ENCODE data around the gene RAD51B.

RAD51B gene

DNA sequence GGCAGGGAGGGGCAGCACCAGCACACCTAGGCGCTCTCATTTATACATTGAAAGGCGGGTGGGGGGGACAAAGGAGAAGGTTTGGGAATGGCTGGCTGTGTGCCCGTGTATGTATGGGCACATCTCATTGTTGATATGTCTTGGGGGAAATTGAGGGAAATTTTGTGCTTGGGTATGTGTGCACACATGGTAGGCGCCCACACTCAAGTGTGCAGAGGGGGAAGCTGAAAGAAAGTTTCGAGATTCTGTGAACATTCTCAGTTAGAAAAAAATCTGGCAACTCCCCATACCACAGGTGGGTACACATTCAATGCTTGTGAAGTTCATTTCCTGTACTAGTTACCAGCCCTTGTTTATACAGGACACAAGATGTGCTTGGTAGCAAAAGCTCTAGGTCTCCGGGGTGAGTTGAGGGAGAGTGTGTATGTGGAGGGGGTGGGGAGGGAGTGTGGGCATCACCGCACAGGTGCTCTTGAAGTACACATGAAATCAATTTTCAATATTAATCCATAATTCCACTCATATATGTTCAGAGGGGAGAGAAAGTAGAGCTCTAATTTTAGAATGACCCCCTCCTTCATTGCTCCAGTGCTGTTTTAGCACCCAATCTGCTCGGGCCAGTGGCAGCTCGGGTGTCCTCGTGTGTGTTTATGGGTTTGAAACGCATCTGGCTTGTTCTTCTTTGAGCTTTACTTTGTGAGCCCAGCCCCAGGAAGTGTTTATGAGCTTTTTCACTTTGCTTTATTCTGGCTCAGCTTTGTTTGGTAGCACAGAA is 687.3 kb downstream of the RAD51B start:
- DNase-seq: peak; percentile 56

DNA sequence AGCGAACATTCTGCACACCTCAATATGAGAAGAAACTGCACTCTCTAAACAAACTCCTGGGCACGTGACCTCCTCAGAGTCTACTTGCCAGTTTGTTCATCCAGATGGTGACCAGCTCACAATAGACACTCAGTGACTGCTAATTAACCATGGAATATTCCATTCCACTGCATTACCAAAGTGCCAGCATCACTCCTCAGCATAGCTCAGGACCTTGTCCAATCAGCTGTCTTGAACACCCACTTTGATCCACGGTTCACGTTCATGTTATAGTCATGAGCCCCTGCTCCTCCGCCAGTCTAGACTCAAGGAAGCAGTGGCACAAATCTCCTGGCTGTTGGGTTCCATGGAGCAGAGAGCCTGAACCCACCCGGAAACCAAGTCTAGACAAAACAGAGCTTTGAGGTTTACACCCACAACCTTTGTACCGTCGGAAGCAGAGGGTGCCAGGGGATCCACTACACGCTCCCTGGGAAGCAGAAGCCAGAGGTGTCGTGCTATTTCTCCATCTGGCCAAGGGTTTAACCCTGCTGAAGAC is 688.0 kb downstream of the RAD51B start:
- DNase-seq: peak; percentile 29

DNA sequence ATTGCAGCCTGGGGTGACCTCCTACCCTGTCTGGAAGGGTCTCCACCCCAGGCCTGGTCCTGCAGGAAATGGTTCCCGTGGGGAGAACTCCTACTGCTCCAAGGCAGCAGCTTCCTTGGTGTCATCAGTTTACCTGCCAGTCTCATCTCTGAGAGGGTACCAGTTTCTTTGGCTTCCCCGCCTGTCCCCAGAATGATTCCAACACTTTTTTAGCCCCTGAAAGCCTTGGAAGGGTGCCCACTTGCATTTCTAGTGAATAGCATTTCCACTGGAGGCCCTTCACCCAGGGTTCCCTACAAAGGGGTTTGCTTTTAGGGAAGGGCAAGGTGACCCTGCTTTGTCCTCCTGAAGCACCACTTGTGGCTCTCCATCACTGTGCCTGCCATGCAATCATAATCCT is 689.0 kb downstream of the RAD51B start:
- no peak for DNase-seq

DNA sequence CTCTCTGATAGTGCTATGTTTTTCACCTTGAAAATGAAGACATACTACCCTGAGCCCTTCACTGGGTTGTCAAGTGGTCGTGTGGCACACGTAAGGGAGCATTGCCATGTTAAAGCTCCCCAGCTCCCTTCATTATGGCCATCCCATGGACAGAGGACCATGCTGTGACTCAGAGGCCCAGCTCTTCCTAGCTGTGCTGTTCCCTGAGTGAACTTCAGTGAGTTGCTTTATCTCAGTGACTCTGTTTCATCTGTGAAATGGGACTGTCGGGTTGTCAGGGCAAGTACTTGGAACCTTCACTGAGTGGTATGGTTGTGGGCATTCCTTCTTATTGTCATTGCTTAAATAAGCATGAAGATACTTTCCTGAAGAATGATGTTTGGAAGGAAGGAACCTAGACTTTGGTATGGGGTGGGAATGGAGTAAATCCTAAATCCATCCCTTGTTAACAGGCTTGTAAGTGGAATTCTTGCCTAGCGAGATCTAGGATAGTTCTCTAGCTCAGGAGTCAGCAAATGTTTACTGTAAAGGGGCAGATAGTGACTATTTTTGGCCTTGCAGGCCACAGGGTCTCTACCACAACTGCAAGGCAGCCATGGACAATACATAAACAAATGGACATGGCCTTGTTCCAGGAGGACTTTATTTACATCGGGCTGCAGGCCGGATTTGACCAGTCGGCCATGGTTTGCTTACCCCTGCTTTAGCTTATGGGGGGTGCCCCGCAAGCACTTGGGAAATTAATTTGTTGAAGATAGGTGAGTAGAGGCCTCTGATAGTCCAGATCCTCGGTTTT is 689.8 kb downstream of the RAD51B start:
- no peak for DNase-seq

DNA sequence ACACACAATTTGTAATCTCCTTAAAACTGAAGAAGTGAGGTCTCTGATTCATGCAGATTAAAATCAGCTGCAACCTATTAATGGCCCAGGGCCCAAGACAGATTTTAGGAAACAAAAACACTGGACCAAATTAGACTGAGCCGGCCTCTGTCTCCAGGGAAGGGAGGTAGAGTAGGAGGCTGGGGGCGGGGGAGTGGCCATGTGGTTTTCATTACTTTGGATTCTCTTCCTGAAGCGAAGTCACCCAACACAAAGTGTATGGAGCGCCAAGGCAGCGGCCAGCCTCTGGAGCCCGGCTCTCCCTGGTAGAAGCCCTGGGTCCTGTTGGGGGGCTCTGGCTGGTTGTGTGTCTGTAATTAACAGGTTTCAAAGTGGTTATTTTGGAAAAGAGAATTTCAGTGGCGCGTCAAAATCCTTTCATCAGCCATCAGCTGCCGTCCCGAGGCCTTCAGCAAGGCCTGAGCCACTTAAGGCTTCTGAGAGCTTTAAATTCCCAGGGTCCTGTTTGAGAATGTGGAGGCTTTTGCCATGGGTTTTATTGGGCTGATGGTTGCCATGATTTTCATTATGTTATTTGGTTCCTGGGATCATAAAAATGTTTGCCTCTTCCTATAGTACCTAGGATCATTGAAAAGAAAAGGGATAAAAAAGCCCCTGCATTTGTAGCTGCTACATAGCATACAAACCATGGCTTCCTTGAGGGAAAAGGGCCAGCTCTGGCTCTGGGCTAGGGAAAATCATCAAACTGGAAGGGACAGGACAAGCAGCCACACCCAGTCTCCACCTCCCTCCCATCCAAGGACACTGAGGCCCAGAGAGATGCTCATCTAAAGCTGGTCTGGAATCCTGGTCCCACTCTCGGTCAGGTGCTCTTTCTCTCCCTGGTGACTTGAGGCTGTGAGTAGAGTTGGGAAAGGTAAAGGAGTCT is 690.9 kb downstream of the RAD51B start:
- DNase-seq: no peak

DNA sequence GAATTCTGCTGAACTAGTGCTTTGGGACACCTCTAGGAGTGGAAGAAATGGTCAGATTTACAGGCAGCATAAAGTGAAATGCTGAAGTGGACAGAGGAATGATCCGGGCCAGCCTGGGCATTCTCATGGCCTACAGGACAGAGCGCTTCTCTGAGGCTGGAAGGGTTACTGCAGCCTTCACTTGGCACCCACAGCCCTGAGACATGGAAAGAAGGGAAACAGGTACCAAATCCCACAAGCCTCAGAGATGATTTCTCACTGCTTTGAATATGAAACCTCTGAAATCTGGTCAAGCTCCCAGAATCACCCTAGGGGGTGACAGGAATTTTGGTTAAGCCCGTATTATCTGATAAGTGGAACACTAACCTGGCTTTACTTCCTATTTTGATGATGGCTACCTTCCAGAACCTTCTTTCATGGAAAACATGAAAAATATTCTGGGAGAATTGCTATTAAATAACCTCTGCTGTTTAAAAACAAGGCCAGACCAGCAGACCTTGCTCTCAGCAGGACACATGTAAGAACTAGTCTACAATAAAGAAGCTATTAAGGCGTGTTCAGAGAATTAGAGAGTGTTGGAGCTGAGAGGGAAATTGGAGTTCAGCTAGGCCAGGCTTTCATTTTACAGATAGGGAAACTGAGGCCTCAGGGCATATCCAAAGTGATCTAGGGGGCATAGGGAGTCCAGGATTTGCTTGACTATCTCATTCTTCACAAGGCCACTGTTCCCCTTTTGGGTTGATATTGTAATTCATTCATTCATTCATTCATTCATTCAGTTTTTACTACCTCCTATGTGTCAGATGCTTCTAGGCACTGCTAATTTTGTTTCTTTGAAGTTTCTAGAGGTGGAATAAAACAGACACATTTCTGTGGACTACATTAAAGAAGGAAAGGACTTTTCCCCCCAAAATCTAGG is 691.8 kb downstream of the RAD51B start:
- no peak for DNase-seq

DNA sequence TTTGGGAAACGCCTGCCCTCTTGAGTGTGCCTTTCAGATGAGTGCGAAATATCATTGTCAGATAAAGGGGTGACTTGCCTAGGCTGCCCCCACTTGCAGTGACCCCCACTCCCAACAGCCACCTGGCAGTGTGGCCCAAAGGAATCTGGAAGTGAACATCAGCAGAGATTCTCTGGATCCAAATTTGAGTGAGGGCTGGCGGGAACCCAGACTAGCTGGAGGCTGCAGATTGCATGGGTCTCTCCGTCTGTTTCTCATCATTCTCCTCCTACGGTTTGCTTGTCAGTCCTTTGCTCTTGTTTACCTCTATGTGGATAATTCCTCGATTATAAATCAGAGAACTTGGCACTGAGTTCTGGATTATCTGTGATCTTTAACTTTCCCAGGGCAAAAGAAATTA is 692.5 kb downstream of the RAD51B start:
- no peak for DNase-seq

DNA sequence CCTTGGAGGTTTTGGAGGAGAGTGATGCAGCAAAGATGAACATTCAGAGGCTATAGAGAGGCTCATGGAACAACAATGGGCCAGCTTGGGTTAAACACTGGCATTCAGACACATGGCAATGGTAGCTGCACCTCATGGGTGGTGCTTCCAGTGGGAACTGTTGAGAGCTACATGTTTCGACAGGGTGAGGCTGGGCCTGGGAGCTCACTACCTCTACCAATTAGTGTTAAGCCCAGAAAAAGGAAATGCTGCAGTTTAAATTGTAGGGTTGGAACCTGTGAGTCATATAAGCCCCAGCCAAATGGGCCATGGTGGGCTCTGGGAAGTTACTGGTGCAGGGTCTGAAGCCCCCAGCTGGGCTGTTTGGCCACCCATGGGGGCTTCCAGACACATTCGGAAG is 693.6 kb downstream of the RAD51B start:
- no peak for DNase-seq

DNA sequence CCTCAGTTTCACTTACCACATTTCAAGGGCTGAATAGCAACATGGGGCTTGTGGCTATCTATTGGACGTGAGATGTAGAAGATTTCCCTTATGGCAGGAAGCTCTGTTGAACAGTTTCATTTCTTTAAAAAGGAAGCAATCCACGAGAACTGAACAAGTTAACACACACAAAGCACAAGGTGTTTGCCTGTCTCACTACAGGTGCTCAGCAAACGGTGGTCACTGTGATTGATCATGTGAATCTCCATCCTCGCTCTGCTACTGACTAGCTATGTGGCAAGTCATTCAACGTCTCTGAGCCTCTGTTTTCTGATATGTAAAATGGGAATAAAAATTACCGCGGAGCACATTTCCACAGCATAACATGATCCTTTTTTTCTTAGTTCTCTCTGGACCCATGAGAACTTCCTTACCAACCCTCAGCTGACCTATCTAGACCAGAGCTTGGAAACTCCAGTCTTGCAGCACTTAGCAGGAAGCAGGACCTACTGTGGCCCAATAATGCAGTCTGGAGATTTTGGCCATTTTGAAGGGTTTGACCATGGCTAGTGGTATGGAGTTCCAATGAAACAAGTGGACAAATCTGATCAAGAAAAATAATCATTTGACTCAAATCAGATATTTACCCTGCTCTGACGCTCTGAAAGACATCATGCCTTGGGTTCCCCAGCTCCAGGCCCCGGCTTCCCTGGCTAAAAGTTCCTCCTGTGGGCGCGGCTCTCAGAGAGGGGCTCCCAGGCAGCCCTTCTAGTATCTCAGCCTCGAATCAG is 694.4 kb downstream of the RAD51B start:
- no peak for DNase-seq

DNA sequence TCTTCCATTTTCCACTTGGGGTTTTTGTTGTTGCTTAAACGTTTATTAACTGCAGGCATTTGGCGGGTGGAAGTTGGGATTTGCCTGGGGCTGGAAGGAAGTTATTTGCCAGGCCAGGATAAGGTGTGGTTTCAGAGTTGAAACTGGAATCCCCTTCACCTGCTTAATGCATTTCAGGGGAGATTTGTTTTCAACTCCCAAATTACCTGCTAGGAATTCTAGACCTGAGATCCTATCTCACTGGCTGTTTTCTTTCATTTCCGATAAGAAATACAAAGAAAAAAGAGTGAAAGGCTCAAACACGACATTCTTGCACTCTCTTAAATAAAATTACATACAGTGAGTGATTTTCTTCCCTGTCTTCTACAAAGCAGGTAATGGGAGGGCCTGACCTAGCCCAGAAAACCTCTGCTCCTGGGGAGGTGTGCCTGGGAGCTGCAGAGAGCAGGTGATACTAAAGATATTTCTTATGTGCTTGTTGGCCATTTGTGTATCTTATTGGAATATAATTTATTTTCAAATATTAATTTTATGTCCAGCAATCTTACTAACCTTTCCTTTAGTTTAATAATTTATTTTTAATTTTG is 695.1 kb downstream of the RAD51B start:
- no peak for DNase-seq

DNA sequence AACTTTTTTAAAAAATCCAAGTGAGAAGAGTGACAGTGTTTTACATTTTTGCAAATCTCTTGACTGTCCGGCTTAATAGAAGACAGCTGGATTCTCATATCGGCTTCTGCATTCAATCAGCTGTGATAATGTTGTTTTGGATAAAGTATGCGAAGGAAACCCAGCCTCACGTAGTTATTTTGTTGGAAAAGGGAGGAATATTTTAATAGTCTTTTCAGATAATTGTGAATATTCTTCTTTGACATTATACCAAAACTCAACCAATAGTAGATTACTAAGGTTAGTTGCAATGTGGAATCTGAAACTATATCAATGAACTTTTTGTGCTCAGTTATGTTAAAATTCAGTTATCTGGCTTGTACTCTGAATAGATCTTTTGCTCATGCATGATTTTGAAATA is 696.8 kb downstream of the RAD51B start:
- DNase-seq: no peak

DNA sequence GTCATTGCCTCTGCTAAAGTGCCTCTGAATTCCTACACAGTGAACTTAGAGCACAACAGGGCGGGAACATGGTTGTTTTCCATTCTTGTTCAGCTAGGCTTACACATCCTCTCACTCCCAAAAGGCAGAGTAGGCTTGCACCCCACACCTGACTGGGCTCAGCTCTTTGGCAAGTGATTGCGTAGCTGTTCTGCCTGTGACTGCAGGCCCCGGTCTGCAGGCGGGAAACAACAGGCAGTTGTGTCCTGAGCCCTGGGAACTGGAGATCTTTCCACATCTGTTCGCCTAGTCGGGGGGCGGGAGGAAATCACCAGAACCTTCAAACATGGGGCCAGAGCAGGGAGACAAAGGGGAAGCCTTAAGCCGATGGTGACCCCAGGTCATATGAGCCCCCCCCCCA is 698.6 kb downstream of the RAD51B start:
- DNase-seq: no peak

DNA sequence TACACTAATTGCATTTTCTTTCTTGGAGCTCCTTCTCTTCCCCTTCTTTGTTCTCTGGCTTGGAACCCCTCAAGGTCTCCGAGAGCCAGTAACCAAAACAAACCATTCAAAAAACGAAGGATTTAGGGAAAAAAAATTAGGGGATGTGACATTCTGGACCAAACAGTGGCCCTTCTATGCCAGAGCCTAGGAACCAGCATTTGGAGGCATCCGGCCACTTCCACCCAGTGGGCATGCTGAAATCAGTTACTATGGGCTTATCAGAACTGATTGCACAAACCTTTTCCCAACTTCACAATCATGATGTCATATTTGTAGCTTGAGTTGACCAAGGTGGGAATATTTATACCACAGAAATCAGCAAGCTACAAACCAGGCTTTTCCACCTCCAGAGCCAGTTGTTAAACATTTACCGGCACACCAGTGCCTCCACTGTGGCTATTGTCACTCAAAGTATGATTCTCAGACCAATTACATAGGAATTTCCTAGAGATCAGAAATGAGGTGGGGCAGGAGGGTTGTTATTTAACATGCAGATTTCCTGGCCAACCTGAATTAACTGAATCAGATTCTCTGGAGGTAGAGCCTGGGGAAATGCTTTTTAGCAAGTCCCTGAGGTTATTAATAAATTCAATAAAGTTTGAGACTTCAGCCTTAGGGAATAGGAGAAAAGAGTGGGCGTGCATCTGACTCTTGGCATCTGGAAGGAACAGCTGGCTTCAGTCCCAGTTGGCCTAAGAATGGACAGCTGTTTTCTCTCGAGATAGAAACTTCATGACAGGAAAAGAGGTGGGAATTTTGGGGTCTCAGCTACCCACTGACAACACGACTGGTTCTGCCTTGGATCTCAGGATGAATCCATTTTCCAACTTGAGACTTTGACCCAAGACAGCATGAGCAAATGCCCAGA is 699.4 kb downstream of the RAD51B start:
- no peak for DNase-seq

DNA sequence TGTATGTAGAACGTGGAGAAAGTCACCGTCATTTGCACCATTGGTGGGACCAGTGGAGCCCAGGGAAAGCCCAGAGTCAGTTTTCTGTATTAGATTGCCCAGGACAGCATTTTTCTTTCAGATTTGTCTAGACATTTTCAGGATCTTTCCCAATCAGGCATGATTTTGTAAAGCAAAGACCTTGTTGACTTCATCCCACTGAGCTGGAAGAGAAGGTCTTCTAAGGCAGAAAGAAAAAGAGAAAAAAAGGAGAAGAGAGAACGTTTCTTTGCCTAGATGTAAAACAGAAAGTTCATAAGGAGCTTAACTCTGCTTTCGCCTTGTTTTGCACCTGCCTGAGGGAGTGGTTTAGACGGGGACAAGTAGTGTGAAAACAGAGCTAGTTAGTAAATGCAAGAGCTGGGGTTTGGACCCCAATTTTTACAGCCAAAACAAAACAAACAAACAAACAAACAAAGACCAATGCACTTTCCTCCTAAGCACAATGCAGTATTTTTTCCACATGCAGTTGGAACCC is 700.1 kb downstream of the RAD51B start:
- no peak for DNase-seq

DNA sequence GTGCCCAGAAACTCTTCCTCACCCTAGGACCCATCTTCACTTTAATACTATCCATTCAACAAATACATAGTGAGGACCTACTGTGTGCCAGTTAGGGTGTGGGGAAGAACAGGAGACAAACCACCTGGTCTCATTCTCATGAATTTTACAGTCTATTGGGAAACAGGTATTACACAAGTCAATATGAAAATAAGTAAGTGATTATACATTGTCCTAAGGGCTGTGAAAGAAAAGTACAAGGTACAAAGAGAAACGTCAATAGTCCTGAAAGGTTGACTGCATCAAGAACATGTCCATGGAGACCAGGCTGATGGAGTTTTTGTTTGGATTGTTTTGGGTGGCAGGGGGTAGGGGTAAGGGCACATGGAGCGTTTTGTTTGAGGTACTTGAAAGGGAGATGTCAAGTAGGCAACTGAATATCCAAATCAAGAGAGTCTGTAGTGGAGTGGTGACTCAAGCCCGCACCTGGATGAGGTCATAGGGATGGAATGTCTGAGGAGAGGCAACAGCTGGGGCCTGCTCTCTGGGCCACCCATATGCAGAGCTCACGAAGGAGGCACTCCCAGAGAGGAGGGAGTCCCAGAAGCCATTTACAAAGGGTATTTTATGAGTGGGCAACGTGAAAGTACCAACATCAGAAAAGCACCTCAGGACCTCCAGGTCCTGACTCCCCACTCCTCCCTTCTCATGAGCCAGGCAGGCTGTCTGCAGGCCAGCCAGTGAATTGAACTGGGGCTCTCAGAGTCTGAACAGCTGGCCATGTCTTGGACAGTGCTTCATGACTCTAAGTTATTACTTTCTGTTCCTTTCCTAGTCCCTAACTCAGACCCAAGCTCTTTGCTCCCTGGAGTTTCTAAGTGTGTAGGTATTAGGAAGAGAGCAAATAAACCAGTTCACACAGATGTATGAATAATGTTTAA is 701.3 kb downstream of the RAD51B start:
- DNase-seq: peak; percentile 90

DNA sequence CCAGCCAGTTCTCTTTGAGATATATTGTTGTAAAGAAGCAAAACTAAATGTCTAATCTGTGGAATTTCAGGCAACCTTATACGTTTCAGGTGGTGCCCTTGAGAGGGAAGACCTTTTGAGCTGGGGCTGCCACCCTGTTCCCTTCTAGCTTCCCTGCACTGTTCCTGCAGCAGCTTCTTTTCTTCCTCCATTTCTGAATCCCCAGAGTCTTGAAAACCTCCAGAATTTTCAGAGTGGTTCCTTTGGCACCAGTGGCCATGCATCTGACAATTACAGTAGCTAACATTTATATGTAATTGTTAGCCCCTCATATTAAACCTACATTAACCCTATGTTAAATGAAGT is 702.0 kb downstream of the RAD51B start:
- DNase-seq: no peak

DNA sequence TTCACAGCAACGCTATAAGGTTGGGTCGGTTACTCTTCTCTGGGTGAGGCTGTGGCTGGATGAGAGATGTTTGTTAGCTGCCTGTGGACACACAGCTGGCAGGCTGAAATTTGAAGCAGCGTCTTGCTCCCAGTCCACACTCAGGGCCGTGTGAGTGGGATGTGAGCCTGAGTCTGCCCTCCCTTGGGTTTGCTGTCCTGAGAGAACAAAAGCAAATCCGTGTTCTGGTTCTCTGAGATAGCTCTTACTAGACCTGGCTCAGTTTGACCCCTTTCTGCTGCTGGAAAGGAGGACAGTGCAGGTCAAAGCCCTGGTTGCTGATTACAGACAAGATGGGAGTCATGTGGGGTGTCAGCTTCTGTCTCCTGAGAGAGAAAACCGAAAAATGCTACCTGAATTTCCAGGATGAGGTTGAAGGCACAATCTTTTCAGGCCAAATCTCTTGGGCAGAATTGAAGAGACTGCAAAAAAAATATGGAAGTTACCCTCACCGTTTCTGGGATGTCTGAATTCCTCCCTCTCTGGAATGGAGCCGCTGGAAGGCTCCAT is 702.5 kb downstream of the RAD51B start:
- DNase-seq: no peak

Measured in DMS53 (cell line).